Activated effector memory CD4-positive, alpha-beta T cell treated with Interleukin-2 at 50 U/mL for 16 hours (primary cell): ENCODE data around the gene NPIPA1.
"Not testable (repeated sequence)": the region's sequence is repeated elsewhere in the genome, so short reads cannot be mapped to it uniquely, and the experiment has no call there.

ENCODE experiments used
- DNase-seq: peaks from one replicate; pipeline ENCODE4 v3.0.0-alpha.2; 2020

The NPIPA1 gene

GRCh38 chr16:14937143-14937542 lies at the start of gene NPIPA1:
Gene NPIPA1 (plus strand): TSS chr16:14937443. CDS start chr16:14937443, 0 bp downstream.
- DNase-seq: not testable (repeated sequence)

DNA sequence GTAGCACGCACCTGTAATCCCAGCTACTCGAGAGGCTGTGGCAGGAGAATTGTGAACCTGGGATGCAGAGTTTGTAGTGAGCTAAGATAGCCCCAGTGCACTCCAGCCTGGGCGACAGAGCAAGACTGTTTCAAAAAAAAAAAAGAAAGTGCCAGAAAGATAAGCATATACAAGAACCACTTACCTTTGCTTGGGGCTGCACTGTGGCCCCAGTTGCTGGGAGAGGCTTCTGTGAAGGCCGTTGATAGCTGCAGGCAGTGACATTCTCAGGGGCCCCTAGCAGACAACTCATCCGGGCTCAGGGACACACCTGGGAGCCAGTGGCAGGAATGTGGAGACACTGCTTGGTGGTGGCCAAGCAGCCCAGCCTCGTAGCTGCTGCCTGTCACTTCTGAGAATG lies 45.1 kb upstream of the NPIPA1 start:
- DNase-seq: not testable (repeated sequence)

- not testable (repeated sequence) for DNase-seq
Measured at GRCh38 chr16:14895382-14895781, 41.9 kb upstream of the NPIPA1 start.

- DNase-seq: not testable (repeated sequence)
Measured at GRCh38 chr16:14896023-14896422, 41.2 kb upstream of the NPIPA1 start.

DNA sequence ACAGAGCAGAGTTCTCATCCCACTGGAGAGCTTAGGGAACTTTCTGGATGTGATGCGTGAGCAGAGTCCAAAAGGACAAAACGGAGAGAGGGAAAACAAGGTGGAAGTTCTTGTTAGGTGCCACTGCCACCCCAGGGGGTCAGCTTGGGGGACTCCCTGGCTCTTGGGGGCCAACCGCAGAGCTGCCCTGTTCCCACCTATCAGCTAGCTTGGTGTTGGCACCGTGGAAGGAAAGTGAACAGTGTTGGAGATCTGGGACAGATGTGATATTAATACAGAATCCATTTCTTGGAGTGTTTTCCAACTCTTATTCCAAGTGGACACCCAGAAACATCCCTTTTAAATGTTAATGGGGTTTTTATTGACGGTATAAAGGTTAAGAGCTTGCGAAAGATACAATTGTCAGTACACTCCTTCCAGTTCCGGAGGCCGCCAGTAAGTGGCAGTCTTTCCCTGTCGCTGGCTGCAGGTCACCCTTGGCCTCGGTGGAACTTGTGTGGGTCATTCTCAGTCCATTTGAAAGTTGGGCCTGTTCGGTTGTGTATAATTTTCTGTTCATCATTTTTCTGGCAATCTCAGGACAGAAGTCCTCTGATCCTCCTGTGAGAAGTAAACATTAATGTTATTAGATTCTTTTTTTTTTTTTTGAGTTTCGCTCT lies 40.1 kb upstream of the NPIPA1 start:
- not testable (repeated sequence) for DNase-seq

DNA sequence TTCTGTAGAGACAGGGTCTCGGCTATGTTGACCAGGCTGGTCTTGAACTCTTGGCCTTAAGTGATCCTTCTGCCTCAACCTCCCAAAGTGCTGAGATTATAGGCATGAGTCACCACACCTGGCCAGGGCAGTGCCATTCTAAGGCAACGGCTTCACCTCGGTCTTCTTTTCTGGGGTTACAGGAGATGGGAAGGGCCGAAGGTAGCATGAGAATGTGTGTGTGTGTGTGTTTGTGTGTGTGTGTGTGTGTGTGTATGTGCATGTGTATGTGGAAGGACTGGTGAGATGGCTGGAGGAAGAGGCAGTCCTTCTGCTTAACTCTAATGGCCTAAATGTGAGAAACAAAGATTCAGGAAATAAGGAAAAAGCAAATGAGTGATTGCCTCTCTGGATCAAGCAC lies 39.1 kb upstream of the NPIPA1 start:
- DNase-seq: not testable (repeated sequence)

GRCh38 chr16:14903191-14903957 lies 33.9 kb upstream of the NPIPA1 start:
- not testable (repeated sequence) for DNase-seq

- not testable (repeated sequence) for DNase-seq
Measured at GRCh38 chr16:14909744-14910143, 27.5 kb upstream of the NPIPA1 start.

DNA sequence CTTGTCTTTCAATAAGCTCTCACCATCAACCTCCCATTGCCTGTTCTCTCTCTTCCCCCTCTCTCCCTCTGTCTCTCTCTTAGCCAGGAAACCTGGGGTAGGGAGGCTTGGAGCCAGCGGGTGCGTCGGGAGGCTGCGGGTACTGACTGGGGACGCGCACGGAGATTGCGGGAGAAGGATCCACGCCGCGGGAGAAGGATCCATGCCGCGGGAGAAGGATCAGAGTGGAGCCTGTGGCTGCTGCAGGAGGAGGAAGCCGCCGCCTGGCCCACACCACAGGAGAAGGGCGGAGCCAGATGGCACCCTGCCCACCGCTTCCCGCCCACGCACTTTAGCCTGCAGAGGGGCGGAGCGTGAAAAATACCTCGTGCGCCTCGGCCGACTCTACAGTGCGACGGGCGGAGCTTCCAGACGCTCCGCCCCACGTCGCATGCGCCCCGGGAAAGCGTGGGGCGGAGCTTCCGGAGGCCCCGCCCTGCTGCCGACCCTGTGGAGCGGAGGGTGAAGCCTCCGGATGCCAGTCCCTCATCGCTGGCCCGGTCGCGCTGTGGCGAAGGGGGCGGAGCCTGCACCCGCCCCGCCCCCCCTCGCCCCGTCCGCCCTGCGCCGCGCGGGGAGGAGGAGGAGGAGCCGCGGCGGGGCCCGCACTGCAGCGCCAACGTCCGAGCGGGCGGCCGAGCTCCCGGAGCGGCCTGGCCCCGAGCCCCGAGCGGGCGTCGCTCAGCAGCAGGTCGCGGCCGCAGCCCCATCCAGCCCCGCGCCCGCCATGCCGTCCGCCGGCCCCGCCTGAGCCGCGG lies 26.2 kb upstream of the NPIPA1 start:
- not testable (repeated sequence) for DNase-seq

DNA sequence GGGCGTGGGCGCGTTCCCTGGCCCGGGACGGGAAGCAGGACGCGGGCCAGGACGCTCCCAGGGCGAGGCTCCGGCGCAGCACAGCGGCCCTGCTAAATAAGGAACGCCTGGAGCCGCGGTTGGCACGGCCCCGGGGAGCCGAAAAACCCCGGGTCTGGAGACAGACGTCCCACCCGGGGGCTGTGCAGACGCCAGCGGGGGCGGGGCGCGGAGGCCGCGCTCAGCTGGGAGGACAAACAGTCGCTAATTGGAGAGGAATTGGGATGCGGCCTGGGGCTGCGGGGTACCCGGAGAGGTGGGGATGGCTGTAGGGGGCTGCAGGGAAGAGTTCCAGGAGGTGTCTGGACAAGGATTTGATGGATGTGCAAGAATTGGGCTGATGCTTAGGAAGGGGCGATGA lies 25.3 kb upstream of the NPIPA1 start:
- DNase-seq: peak; percentile 27

DNA sequence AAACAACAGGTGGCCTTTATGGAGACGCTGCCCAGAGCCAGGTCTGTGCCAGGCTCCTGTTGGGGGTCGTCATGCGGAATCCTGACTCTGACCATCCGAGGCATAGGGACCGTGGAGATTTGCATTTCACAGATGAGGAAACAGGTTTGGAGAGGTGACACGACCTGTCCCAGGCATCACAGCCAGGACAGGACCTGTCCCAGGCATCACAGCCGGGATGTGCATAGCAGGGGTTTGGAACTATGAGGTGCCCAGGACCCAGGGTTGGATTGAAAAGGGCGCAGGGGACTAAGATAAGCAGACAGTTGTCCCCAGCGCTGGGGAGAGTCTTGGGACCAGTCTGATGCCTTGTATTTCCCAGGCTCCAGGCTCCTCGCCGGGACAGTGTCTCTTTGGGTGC lies 24.7 kb upstream of the NPIPA1 start:
- DNase-seq: not testable (repeated sequence)

DNA sequence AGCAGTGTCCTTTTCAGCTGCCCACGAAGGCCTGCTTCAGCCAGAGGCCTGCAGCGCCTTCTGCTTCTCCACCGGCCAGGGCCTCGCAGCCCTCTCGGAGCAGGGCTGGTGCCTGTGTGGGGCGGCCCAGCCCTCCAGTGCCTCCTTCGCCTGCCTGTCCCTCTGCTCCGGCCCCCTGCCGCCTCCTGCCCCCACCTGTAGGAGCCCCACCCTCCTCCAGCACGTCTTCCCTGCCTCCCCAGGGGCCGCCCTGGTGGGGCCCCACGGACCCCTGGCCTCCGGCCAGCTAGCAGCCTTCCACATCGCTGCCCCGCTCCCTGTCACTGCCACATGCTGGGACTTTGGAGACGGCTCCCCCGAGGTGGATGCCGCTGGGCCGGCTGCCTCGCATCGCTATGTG lies 18.7 kb upstream of the NPIPA1 start:
- DNase-seq: not testable (repeated sequence)

DNA sequence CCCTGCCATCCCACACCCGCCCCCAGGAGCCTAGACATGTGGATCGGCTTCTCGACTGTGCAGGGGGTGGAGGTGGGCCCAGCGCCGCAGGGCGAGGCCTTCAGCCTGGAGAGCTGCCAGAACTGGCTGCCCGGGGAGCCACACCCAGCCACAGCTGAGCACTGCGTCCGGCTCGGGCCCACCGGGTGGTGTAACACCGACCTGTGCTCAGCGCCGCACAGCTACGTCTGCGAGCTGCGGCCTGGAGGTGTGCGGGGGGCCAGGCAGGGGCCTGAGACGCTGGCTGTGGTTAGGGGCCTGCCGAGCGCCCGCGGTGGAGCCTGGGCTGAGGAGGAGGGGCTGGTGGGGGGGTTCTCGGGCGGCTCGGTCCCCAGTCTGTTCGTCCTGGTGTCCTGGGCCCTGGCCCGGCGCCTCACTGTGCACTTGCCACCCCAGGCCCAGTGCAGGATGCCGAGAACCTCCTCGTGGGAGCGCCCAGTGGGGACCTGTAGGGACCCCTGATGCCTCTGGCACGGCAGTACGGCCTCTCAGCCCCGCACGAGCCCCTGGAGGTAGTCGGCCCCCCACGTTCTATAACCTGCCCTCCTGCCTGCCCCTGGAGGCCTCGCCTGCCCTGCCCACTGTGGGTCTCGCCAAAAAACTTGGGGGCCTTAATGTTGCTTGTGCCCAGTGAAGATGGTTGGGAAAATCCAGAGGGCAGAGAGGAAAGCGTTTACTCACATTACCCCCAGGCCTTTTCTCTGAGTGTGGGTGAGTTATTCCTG lies 17.2 kb upstream of the NPIPA1 start:
- DNase-seq: not testable (repeated sequence)

- DNase-seq: not testable (repeated sequence)
Measured at GRCh38 chr16:14922285-14922684, 15.0 kb upstream of the NPIPA1 start.

GRCh38 chr16:14922968-14923367 lies 14.3 kb upstream of the NPIPA1 start:
- DNase-seq: not testable (repeated sequence)

- not testable (repeated sequence) for DNase-seq
Measured at GRCh38 chr16:14923394-14924088, 13.7 kb upstream of the NPIPA1 start.

- not testable (repeated sequence) for DNase-seq
Measured at GRCh38 chr16:14924359-14924758, 12.9 kb upstream of the NPIPA1 start.

- DNase-seq: not testable (repeated sequence)
Measured at GRCh38 chr16:14924982-14925381, 12.3 kb upstream of the NPIPA1 start.

DNA sequence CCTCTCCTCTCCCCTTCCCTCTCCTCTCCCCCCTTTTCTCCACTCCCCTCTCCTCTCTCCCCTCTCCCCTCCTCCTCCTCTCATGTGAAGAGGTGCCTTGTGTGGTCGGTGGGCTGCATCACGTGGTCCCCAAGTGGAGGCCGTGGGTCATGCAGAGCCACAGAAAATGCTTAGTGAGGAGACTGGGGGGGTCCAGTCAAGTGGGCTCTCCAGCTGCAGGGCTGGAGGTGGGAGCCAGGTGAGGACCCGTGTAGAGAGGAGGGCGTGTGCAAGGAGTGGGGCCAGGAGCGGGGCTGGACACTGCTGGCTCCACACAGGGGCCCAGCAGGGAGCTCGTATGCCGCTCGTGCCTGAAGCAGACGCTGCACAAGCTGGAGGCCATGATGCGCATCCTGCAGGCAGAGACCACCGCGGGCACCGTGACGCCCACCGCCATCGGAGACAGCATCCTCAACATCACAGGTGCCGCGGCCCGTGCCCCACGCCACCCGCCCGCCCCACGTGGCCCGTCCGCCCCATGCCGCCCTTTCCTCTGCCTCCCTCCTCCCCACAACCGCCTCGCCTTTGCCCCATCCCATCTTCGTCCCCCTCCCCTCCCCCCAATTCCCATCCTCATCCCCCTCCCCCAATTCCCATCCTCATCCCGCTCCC lies 9.1 kb upstream of the NPIPA1 start:
- DNase-seq: not testable (repeated sequence)

GRCh38 chr16:14929176-14929575 lies 8.1 kb upstream of the NPIPA1 start:
- not testable (repeated sequence) for DNase-seq

DNA sequence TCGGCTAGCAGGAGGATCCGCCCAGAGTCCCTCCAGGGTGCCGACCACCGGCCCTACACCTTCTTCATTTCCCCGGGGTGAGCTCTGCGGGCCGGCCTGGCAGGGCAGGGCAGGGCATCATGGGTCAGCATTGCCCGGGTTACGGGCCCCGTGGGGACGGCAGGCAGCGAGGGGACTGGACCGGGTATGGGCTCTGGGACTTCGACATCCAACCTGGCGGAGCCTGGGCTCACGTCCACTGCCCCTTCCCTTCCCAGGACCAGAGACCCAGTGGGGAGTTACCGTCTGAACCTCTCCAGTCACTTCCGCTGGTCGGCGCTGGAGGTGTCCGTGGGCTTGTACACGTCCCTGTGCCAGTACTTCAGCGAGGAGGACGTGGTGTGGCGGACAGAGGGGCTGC lies 7.0 kb upstream of the NPIPA1 start:
- DNase-seq: not testable (repeated sequence)
